Hepatocyte (in vitro differentiated cells): ENCODE results near the gene EXOC2. TPM values are rescaled to one million over a fixed set of nuclear protein-coding genes. Genes with fewer than 3 reads are reported as not detected.

Experiments used
- DNase-seq: peaks from one replicate; pipeline ENCODE4 v3.0.0-alpha.2; 2016; ENCODE audit warnings: low spot score
- H2AFZ ChIP-seq: fragments of 200-600 bp; sonication (generic); 2 replicates; pipeline ENCODE4 v1.6.0; 2016; ENCODE audit warnings: antibody characterized with exemption, mild to moderate bottlenecking
- H3K27ac ChIP-seq: fragments of 200-600 bp; sonication (generic); 2 replicates; pipeline ENCODE4 v1.5.1; 2016; ENCODE audit warnings: mild to moderate bottlenecking
- H3K27me3 ChIP-seq: fragments of 200-600 bp; sonication (generic); 2 replicates; pipeline ENCODE4 v1.6.1; 2016
- H3K36me3 ChIP-seq: fragments of 200-600 bp; sonication (generic); replicated peaks from 2 replicates; pipeline ENCODE4 v1.5.1; 2016; ENCODE audit warnings: low read depth; ENCODE audit not compliant: insufficient read depth
- H3K4me1 ChIP-seq: fragments of 200-600 bp; sonication (generic); 2 replicates; pipeline ENCODE4 v1.5.1; 2016; ENCODE audit warnings: mild to moderate bottlenecking, moderate library complexity; ENCODE audit not compliant: insufficient read depth
- H3K4me2 ChIP-seq: fragments of 200-600 bp; sonication (generic); 2 replicates; pipeline ENCODE4 v1.6.0; 2016
- H3K4me3 ChIP-seq: fragments of 200-600 bp; sonication (generic); 2 replicates; pipeline ENCODE4 v1.5.1; 2016; ENCODE audit warnings: mild to moderate bottlenecking
- H3K79me2 ChIP-seq: fragments of 200-600 bp; sonication (generic); 2 replicates; pipeline ENCODE4 v1.6.0; 2017; ENCODE audit warnings: mild to moderate bottlenecking
- H3K9me2 ChIP-seq: fragments of 200-600 bp; sonication (generic); replicated peaks from 2 replicates; pipeline ENCODE4 v1.6.0; 2017; ENCODE audit warnings: mild to moderate bottlenecking; ENCODE audit not compliant: insufficient read depth
- H3K9me3 ChIP-seq: fragments of 200-600 bp; sonication (generic); 2 replicates; pipeline ENCODE4 v1.5.1; 2016; ENCODE audit warnings: low read depth, mild to moderate bottlenecking
- H4K20me1 ChIP-seq: fragments of 200-600 bp; sonication (generic); 2 replicates; pipeline ENCODE4 v1.6.0; 2016; ENCODE audit warnings: mild to moderate bottlenecking; ENCODE audit not compliant: insufficient read depth, poor library complexity, severe bottlenecking
- EZH2 ChIP-seq: fragments of 200-600 bp; sonication (generic); IDR thresholded peaks from 2 replicates; pipeline ENCODE4 v1.6.1; 2016; ENCODE audit warnings: antibody characterized with exemption, mild to moderate bottlenecking, borderline replicate concordance
- EZH2phosphoT487 ChIP-seq: fragments of 200-600 bp; sonication (generic); IDR thresholded peaks from one replicate; pipeline ENCODE4 v1.6.1; 2018; ENCODE audit warnings: antibody characterized with exemption, mild to moderate bottlenecking, low read depth, moderate library complexity; ENCODE audit not compliant: unreplicated experiment, severe bottlenecking
- WGBS: methylation state at CpG from one replicate; pipeline ENCODE4 v1.1.6; 2016; ENCODE audit warnings: low lambda C conversion rate; ENCODE audit errors: missing lambda C conversion rate; 5-methylcytosine and 5-hydroxymethylcytosine counted together
- polyA plus RNA-seq: library from polyadenylated mRNA; unstranded; fragments of >200 nt; fragmentation: Nextera tagmentation; extraction: Ambion mirVana; gene quantifications from 2 replicates; pipeline ENCODE4 v1.2.1, GENCODE V29; 2016
- total RNA-seq: library from RNA; depleted of rRNA; stranded (reverse); fragments of >200 nt; gene quantifications from 2 replicates; pipeline ENCODE4 v1.2.3, GENCODE V29; 2014
- TF ChIP-seq, protein P1 (sequence below): fragments of 200-600 bp; sonication (generic); IDR thresholded peaks from 2 replicates; pipeline ENCODE4 v1.5.1; 2016; ENCODE audit warnings: antibody characterized with exemption, mild to moderate bottlenecking; ENCODE audit not compliant: poor library complexity

Gene EXOC2
- total and polyA plus RNA-seq, 2 experiments from 2014 or later, result 15.4 to 27.0 TPM

DNA sequence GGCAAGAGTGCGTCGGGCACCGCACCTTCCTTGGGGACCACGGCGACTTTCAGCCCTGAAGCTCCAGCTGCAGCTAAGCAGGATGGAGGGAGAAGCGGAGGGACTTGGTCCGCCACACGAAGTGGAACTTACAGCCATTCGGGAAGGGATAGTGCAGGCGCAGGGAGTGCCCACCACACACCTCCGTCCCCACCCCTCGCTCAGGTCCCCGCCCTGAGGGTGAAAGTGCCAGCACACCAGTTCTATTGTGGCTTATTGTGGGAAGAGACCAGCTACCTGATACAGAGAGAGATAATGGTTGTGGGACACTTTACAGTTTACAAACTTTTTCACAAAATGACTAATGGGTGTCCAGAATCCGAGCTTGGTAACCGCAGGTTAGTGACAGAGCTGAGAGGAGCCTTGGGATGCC, 225.3 kb downstream of the EXOC2 start:
- 90% methylated on average over 15 of the region's 15 CpGs for WGBS
- Histone ChIP-seq H3K9me3 (no peaks in the 10 kb centered on the region), H3K27me3 (peaks cover 5% of the 10 kb centered on the region), H3K9me2 (no peaks in the 10 kb centered on the region), H3K4me3 (no peak overlapping the region), H3K4me1 (no peaks in the 10 kb centered on the region), H3K4me2 (no peak overlapping the region), H4K20me1 (no peaks in the 10 kb centered on the region), H3K79me2 (no peaks in the 10 kb centered on the region), H3K36me3 (no peaks in the 10 kb centered on the region), H2AFZ (no peak overlapping the region), H3K27ac (no peak overlapping the region)
- DNase-seq, result no peak
- TF ChIP-seq, protein P1, sequence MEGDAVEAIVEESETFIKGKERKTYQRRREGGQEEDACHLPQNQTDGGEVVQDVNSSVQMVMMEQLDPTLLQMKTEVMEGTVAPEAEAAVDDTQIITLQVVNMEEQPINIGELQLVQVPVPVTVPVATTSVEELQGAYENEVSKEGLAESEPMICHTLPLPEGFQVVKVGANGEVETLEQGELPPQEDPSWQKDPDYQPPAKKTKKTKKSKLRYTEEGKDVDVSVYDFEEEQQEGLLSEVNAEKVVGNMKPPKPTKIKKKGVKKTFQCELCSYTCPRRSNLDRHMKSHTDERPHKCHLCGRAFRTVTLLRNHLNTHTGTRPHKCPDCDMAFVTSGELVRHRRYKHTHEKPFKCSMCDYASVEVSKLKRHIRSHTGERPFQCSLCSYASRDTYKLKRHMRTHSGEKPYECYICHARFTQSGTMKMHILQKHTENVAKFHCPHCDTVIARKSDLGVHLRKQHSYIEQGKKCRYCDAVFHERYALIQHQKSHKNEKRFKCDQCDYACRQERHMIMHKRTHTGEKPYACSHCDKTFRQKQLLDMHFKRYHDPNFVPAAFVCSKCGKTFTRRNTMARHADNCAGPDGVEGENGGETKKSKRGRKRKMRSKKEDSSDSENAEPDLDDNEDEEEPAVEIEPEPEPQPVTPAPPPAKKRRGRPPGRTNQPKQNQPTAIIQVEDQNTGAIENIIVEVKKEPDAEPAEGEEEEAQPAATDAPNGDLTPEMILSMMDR, result no peak
- TF ChIP-seq EZH2 (no peak), EZH2phosphoT487 (no peak)

DNA sequence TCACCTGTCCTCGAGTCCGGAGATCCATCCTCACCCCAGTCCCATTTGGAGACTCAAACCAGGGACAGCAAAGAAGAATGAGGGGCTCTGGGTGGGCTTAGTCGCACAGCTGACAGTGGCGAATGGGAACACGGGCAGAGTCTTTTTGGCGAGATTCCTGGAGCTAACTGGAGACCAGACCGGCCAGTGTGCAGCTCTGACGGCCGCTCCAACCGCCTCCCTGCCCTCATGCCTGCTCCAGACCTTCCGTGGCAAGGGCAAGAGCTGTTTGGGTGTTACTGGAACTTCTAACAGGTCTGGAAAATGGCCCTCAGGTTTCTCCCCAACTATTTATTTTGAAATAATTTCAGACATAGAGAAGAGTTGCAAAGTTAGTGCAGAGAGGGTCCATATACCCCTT, 225.8 kb downstream of the EXOC2 start:
- H4K20me1 ChIP-seq, result no peaks in the 10 kb centered on the region
- no peak for TF ChIP-seq EZH2
- TF ChIP-seq, protein P1, result no peak
- no peak for TF ChIP-seq EZH2phosphoT487
- no peak overlapping the region for H2AFZ ChIP-seq
- H3K4me3 ChIP-seq, result no peak overlapping the region
- H3K27me3 ChIP-seq, result peaks cover 5% of the 10 kb centered on the region
- H3K27ac ChIP-seq, result no peak overlapping the region
- no peak for DNase-seq
- H3K36me3 ChIP-seq, result no peaks in the 10 kb centered on the region
- H3K4me1 ChIP-seq, result no peaks in the 10 kb centered on the region
- no peak overlapping the region for H3K4me2 ChIP-seq
- no peaks in the 10 kb centered on the region for H3K79me2 ChIP-seq
- no peaks in the 10 kb centered on the region for H3K9me3 ChIP-seq
- 92% methylated on average over 11 of the region's 11 CpGs for WGBS
- no peaks in the 10 kb centered on the region for H3K9me2 ChIP-seq

- Histone ChIP-seq H3K9me2 (no peaks in the 10 kb centered on the region), H3K36me3 (no peaks in the 10 kb centered on the region), H3K4me3 (no peak overlapping the region), H3K27me3 (peaks cover 5% of the 10 kb centered on the region), H3K27ac (no peak overlapping the region), H4K20me1 (no peaks in the 10 kb centered on the region), H2AFZ (no peak overlapping the region), H3K4me1 (no peaks in the 10 kb centered on the region), H3K79me2 (no peaks in the 10 kb centered on the region), H3K9me3 (no peaks in the 10 kb centered on the region), H3K4me2 (no peak overlapping the region)
- no peak for TF ChIP-seq EZH2phosphoT487
- DNase-seq, result no peak
- WGBS, result 93% methylated on average over 18 of the region's 18 CpGs
These were observed 226.4 kb downstream of the EXOC2 start for GRCh38 chr6:466564-466963.

DNA sequence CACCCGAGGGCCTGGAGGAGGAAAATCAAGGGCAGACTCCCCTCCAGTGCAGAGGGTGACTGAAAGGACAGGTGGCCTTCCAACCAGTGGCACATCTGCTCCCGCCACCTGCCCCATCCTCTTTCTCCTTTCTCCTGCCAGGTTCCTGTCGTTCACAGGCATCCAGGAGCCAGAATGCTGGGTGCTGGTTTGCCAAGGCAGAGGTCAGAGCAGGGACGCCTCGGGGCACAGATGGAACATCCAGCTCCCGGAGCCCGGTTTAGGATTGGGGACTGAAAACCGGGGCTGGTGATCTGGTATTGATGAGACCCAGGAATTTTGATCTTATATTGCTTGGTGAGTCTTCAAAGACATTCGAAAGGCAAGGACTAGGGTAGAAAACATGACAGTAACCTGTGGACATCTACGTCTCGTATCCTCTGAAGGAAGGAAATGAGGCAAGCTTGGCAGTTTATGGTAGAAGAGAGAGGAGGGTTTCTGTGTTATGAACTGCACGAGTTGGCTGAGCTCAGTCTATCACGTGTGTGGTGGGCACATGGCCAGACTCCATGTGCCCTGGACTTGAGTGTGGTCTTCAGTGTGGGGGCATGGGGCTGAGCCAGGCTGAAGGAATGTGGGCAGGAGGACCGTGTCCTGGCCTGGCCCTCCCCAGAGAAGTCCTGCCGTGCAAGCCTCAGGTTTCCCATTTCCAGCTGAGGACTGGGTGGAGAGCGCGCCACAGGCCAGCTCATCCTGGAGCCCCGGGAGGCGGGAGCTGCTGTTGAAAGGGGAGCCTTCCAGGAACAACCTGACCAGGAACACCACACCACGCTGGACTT, 227.2 kb downstream of the EXOC2 start:
- Histone ChIP-seq H3K36me3 (no peaks in the 10 kb centered on the region), H3K9me2 (no peaks in the 10 kb centered on the region), H3K27me3 (peaks cover 5% of the 10 kb centered on the region), H2AFZ (no peak overlapping the region), H3K79me2 (no peaks in the 10 kb centered on the region), H3K4me3 (no peak overlapping the region), H3K4me2 (no peak overlapping the region), H3K9me3 (no peaks in the 10 kb centered on the region), H4K20me1 (no peaks in the 10 kb centered on the region), H3K4me1 (no peaks in the 10 kb centered on the region), H3K27ac (no peak overlapping the region)
- TF ChIP-seq, protein P1, result no peak
- TF ChIP-seq EZH2phosphoT487 (no peak), EZH2 (no peak)
- 86% methylated on average over 20 of the region's 20 CpGs for WGBS
- no peak for DNase-seq
